HG03045 (cell line): ENCODE results near the gene RGS4.
"Not testable (repeated sequence)": the region's sequence is repeated elsewhere in the genome, so short reads cannot be mapped to it uniquely, and the experiment has no call there.

ENCODE experiments used
- ATAC-seq: cut with Tn5 transposase; IDR thresholded peaks from one replicate; pipeline ENCODE4 v1.9.1; 2021; ENCODE audit warnings: mild to moderate bottlenecking, moderate library complexity; ENCODE audit not compliant: unreplicated experiment

The RGS4 gene

GRCh38 chr1:163066686-163067085 lies 2.5 kb upstream of the RGS4 start:
- no peak for ATAC-seq

- no peak for ATAC-seq
These were observed 445 bp upstream of the RGS4 start for GRCh38 chr1:163068716-163069115.

GRCh38 chr1:163069655-163070277 lies 605 bp downstream of the RGS4 start:
- no peak for ATAC-seq

GRCh38 chr1:163071405-163072255 lies 2.5 kb downstream of the RGS4 start:
- ATAC-seq: no peak

GRCh38 chr1:163072658-163073057 lies 3.5 kb downstream of the RGS4 start:
- ATAC-seq: no peak

- ATAC-seq: no peak
These were observed 4.8 kb downstream of the RGS4 start for GRCh38 chr1:163074004-163074403.

GRCh38 chr1:163074716-163075284 lies 5.6 kb downstream of the RGS4 start:
- ATAC-seq: no peak

- ATAC-seq: no peak
These were observed 6.9 kb downstream of the RGS4 start for GRCh38 chr1:163076044-163076443.

GRCh38 chr1:163076446-163076845 lies 7.3 kb downstream of the RGS4 start:
- ATAC-seq: no peak

GRCh38 chr1:163076981-163077761 lies 8.0 kb downstream of the RGS4 start:
- no peak for ATAC-seq

- no peak for ATAC-seq
These were observed 13.8 kb downstream of the RGS4 start for GRCh38 chr1:163082971-163083370.

- ATAC-seq: no peak
These were observed 14.5 kb downstream of the RGS4 start for GRCh38 chr1:163083690-163084089.

GRCh38 chr1:163084330-163084729 lies 15.2 kb downstream of the RGS4 start:
- no peak for ATAC-seq

GRCh38 chr1:163085041-163085903 lies 16.1 kb downstream of the RGS4 start:
- ATAC-seq: no peak

- ATAC-seq: no peak
These were observed 16.7 kb downstream of the RGS4 start for GRCh38 chr1:163085904-163086268.

GRCh38 chr1:163089117-163089516 lies 20.0 kb downstream of the RGS4 start:
- not testable (repeated sequence) for ATAC-seq

GRCh38 chr1:163090321-163090945 lies 21.3 kb downstream of the RGS4 start:
- no peak for ATAC-seq

- ATAC-seq: no peak
These were observed 24.0 kb downstream of the RGS4 start for GRCh38 chr1:163093169-163093568.

GRCh38 chr1:163093579-163093978 lies 24.4 kb downstream of the RGS4 start:
- no peak for ATAC-seq

GRCh38 chr1:163094182-163094581 lies 25.0 kb downstream of the RGS4 start:
- no peak for ATAC-seq
